GM12873 (cell line): Measurements from ENCODE around the gene MTHFD2.
A peak's percentile ranks its signal among the peaks of the same experiment; 100 is the strongest.

Source experiments
- TF ChIP-seq, protein P1 (sequence below): IDR thresholded peaks from 2 replicates; pipeline ENCODE4 v1.5.1; 2012; ENCODE audit warnings: low read depth, mild to moderate bottlenecking, moderate library complexity, low read length, control low read depth; ENCODE audit not compliant: insufficient read depth; ENCODE audit errors: missing control alignments

MTHFD2 gene

DNA sequence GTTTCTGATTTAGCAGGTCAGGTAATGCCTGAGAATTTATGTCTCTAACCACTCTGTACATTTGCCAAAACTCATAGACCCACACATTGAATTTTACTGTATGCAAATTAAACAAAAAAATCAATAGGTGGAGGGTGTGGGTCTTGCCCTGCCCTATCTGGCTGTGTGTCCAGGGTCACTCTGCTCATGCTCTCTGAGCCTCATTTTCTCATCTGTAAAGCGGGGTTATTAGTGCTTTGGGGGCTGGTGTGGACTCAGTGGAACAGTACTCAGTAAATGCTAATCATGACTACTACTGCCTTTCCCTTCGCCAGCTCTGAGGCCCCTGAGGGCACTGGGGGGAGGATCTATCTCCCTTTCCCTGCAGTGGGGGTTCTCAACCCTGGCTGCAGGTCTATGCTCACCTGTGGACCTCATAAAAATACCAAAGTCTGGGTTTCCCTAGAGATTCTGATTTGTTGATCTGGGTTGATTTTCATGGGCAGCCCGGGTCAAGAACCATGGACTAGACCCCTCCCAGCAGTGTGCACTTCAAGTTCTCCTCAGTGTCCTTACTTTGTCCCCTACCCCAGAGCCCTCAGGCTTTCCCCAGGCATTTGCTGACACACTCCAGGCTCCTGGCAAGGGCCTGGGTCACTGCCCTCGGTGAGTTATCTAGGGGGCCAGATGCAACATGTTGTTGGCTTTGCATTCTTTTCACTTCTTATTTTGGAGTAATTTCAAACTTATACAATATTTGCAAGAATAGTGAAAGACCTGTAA is 27.5 kb downstream of the MTHFD2 start:
- TF ChIP-seq, protein P1, sequence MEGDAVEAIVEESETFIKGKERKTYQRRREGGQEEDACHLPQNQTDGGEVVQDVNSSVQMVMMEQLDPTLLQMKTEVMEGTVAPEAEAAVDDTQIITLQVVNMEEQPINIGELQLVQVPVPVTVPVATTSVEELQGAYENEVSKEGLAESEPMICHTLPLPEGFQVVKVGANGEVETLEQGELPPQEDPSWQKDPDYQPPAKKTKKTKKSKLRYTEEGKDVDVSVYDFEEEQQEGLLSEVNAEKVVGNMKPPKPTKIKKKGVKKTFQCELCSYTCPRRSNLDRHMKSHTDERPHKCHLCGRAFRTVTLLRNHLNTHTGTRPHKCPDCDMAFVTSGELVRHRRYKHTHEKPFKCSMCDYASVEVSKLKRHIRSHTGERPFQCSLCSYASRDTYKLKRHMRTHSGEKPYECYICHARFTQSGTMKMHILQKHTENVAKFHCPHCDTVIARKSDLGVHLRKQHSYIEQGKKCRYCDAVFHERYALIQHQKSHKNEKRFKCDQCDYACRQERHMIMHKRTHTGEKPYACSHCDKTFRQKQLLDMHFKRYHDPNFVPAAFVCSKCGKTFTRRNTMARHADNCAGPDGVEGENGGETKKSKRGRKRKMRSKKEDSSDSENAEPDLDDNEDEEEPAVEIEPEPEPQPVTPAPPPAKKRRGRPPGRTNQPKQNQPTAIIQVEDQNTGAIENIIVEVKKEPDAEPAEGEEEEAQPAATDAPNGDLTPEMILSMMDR = no peak

DNA sequence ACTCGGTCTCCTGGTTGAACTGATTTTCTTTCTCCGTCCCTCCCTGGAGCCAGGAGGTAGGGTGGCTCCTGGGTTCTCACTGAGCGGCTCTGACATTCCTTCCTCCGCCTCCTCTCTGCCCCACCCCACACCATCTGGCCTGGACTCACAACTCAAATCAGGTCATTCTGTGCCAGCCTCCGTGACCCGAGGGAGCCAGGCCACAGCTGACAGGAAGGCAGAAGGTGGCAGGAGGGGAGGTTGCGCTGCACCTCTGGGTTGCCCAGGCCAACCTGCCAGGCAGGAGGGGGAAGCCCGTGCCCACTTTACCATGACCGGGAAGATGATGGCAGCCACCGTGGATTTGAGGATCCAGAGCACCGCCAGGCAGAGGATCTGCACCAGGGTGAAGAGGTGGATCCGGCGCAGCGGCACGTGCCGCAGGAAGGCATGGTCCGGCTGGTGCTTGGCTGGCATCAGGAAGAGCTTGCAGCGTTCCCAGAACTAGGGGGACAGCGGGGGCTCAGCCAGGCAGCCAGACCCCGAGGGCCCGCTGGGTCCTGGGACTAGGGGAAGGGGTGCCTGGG is 28.3 kb downstream of the MTHFD2 start:
- TF ChIP-seq, protein P1 = no peak

DNA sequence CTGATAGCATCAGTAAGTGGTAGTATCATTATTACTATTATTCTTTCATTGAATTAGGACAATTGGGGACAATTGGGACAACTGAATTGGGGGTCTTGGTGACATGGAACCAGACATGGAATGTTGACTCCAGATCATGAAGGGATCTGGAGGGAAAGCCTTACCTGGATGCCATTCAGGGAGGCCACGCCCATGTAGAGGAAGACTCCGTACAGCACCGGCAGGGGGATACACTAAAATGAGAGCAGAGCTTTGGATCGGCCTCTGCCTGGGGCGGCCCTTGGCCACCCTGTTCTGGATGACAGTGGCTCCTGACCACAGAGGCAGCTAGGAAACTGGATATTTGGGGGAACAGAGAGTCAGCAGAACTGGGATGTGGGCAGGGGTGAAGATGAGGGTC is 29.2 kb downstream of the MTHFD2 start:
- TF ChIP-seq, protein P1 = no peak

DNA sequence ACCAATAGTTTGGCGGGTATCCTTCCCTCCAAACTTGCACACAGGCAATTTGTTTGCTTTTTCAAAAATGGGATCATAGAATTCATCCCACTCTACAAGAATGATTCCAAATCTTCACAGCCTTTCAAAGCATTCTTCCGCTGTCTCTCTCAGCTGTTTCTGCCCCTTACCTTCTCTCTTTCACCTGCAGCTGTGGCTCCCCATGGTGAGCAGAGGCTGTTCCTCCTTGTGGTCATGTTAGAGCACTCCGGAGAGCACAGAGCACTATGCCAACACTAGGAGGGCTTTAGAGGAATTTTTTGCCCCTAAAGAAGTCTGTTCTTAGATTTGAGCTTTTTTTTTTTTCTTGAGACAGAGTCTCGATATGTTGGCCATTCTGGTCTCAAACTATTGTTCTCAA is 30.4 kb downstream of the MTHFD2 start:
- TF ChIP-seq, protein P1 = no peak

DNA sequence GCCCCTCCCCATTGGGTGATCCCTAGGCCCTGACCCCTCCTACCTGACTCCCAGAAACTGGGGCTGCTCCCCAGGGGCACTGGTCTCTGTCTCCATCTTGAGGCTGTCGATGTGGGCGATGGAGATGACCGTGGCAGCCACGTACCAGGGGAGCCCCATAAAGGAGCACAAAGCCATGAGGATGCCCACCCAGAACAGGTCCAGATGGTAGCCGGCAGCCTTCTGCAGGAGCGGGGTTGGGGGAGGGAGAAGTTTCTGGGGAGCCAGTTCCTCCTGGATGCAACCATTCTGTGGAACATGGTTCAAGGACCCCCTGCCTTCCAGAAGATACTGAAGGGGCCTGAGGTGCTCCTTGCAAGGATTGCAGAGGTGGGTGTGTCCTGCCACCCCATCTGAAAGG is 34.0 kb downstream of the MTHFD2 start:
- TF ChIP-seq, protein P1 = peak; percentile 16

DNA sequence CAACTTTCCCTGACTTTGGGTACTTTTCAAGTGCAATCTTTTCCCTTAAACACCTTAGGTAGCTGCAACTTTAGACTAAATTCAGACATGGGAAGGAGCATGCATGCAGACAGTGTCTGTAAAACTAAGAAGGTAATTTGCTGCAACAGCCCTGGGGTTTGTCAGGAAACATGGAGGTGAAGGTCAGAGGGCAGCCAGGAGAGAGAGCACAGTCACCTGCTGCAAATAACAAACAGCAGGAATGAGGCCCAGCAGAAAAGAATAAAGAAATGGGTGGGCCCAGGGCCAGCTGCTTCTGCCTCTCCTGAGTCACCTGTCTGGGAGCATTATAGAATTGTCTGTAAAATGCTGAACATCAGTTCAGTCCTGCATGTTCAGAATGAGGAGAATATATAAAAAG is 35.2 kb downstream of the MTHFD2 start:
- TF ChIP-seq, protein P1 = no peak

DNA sequence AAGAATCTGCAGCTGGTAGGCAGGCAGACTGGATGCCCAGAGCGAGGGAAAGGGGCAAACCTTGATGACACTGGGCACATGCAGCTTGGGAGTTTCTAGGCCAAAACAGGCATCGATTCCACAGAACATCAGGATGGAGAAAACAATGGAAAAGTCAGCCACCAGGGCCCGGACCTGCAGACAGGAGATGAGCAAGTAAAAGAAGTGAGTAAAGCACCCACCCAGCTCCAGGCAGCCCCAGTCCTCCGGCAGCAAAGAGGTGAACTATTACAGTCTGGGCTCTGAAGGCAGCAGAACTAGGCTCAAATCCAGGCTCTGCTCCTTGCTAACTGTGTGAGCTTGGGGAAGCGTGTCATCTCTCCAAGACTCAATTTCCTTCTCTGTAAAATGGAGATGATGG is 36.6 kb downstream of the MTHFD2 start:
- TF ChIP-seq, protein P1 = no peak
